Measurements from ENCODE around the gene PTPDC1.
"Not testable (repeated sequence)": the region's sequence is repeated elsewhere in the genome, so short reads cannot be mapped to it uniquely, and the experiment has no call there.

Gene PTPDC1

DNA sequence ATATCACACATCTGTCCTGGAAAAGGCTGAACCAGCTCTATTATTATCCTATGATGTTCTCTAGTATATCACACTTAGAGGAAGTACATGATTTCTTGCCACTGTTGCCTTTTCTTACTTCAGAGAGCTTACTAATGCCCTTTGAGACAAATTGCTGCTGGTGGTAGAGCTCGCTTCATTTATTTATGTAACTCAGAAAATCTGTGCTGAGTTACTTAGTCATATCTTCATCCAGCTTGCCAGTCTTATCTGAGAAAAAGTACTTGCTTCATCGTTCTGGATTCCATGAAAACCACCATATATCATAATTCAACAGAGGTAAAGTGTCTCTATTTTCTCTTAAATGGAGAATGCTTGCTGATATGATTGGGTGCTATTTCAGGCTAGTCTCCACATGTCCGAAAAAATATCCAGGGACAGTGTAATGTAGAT lies 26.6 kb downstream of the PTPDC1 start:
- no peaks in the 10 kb centered on the region for H3K4me1 ChIP-seq (ENCODE audit: control insufficient read depth, insufficient read depth, low read length, poor library complexity, severe bottlenecking)
- H3K27me3 ChIP-seq (replicated peaks; ENCODE audit: control insufficient read depth, insufficient read depth, low read length, poor library complexity, severe bottlenecking), result no peaks in the 10 kb centered on the region
- H3K4me3 ChIP-seq (ENCODE audit: insufficient read depth, low read depth, low read length, poor library complexity, severe bottlenecking), result no peak overlapping the region
- H3K36me3 ChIP-seq (ENCODE audit: control insufficient read depth, insufficient read depth, low read length), result no peaks in the 10 kb centered on the region
- H3K27ac ChIP-seq (ENCODE audit: insufficient read depth, low read length, poor library complexity, severe bottlenecking), result no peak overlapping the region
- DNase-seq, result no peak
- H3K9me3 ChIP-seq (ENCODE audit: control insufficient read depth, low read length), result no peaks in the 10 kb centered on the region

DNA sequence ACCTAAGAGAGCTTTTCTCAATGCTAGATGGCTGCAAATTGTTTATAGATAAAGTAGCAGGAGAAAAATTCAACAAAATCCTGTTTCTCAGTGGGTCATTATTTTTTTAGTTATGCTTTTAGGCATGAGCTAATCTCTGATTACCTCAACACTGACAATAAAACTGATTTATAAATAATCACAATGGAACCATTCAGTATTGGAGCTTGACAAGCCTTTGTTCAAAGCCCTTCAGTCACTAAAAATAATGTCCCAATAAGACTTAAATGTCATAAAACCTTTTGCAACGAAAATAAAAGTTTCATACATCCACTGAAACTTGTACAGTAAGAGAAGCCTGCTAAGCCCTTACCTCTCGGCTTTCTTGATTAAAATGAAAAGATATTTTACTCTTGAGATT lies 27.2 kb downstream of the PTPDC1 start:
- no peak for DNase-seq
- no peaks in the 10 kb centered on the region for H3K9me3 ChIP-seq (ENCODE audit: control insufficient read depth, low read length)
- no peak overlapping the region for H3K4me3 ChIP-seq (ENCODE audit: insufficient read depth, low read depth, low read length, poor library complexity, severe bottlenecking)
- no peaks in the 10 kb centered on the region for H3K4me1 ChIP-seq (ENCODE audit: control insufficient read depth, insufficient read depth, low read length, poor library complexity, severe bottlenecking)
- H3K27ac ChIP-seq (ENCODE audit: insufficient read depth, low read length, poor library complexity, severe bottlenecking), result no peak overlapping the region
- no peaks in the 10 kb centered on the region for H3K27me3 ChIP-seq (replicated peaks; ENCODE audit: control insufficient read depth, insufficient read depth, low read length, poor library complexity, severe bottlenecking)
- H3K36me3 ChIP-seq (ENCODE audit: control insufficient read depth, insufficient read depth, low read length), result no peaks in the 10 kb centered on the region

DNA sequence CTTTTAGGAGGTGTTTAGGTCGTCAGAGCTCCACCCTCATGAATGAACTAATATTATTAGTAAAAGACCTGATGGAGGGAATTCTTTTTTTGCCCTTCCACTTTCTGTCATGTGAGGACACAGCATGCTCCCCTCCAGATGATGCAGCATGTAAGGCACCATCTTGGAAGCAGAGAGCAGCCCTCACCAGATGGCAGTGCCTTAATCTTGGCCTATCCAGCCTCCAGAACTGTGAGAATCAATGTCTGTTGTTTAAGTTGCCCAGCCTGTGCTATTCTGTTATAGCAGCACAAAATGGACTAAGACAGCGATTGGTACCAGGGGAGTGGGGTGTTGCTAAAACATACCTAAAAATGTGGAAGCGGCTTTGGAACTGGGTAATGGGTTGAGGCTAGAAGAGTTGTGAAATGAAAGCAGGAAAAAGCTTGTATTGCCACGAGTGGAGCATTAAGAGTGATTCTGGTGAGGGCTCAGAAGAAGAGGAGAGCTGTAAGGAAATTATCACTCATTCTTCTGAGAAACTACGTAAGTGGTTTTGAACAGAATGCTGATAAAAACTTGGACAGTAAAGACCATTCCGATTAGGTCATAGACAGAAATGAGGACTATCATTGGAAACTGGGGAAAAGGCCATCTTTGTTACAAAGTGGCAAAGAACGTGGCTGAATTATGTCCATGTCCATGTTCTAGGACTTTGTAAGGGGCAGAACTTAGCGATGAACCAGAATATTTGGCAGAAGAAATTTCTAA lies 28.6 kb downstream of the PTPDC1 start:
- Histone ChIP-seq H3K36me3 (ENCODE audit: control insufficient read depth, insufficient read depth, low read length) (no peaks in the 10 kb centered on the region), H3K4me1 (ENCODE audit: control insufficient read depth, insufficient read depth, low read length, poor library complexity, severe bottlenecking) (no peaks in the 10 kb centered on the region), H3K27ac (ENCODE audit: insufficient read depth, low read length, poor library complexity, severe bottlenecking) (no peak overlapping the region), H3K9me3 (ENCODE audit: control insufficient read depth, low read length) (no peaks in the 10 kb centered on the region), H3K27me3 (replicated peaks; ENCODE audit: control insufficient read depth, insufficient read depth, low read length, poor library complexity, severe bottlenecking) (no peaks in the 10 kb centered on the region), H3K4me3 (ENCODE audit: insufficient read depth, low read depth, low read length, poor library complexity, severe bottlenecking) (no peak overlapping the region)
- DNase-seq, result no peak

DNA sequence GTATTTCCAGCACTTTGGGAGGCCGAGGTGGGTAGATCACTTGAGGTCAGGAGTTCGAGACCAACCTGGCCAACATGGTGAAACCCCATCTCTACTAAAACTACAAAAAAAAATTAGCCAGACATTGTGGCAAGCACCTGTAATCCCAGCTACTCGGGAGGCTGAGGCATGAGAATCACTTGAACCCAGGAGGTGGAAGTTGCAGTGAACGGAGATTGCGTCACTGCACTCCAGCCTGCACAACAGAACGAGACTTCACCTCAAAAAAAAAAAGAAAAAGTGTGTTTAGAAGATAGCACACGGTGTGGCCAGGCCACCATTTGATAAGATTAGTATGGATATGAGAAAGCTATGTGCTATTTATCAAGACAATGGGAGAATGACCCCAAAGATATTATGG lies 35.8 kb downstream of the PTPDC1 start:
- not testable (repeated sequence) for H3K9me3 ChIP-seq (ENCODE audit: control insufficient read depth, low read length); H3K27ac ChIP-seq (ENCODE audit: insufficient read depth, low read length, poor library complexity, severe bottlenecking); H3K36me3 ChIP-seq (ENCODE audit: control insufficient read depth, insufficient read depth, low read length); H3K4me3 ChIP-seq (ENCODE audit: insufficient read depth, low read depth, low read length, poor library complexity, severe bottlenecking); DNase-seq; H3K27me3 ChIP-seq (replicated peaks; ENCODE audit: control insufficient read depth, insufficient read depth, low read length, poor library complexity, severe bottlenecking); H3K4me1 ChIP-seq (ENCODE audit: control insufficient read depth, insufficient read depth, low read length, poor library complexity, severe bottlenecking)

DNA sequence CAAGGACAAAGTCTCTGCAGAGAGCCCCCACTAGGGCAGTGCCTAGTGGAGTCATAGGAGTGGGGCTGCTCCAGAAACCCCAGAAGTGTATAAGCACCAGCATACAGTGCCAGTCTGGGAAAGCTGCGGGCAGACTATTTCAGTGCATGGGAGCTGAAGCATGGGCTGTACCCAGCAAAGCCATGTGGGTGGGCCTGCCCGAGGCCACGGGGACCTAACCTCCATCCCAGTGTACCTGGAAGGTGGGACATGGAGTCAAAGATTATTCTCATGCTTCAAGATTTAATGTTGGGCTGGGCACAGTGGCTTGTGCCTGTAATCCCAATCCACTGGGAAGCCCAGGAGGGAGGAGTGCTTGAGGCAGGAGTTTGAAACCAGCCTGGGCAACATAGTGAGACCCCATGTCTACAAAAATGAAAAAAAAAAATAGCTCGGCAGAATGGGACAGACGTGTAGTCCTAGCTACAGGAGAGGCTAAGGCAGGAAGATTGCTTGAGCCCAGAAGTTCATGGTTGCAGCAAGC lies 36.7 kb downstream of the PTPDC1 start:
- no peaks in the 10 kb centered on the region for H3K27me3 ChIP-seq (replicated peaks; ENCODE audit: control insufficient read depth, insufficient read depth, low read length, poor library complexity, severe bottlenecking)
- no peaks in the 10 kb centered on the region for H3K4me1 ChIP-seq (ENCODE audit: control insufficient read depth, insufficient read depth, low read length, poor library complexity, severe bottlenecking)
- H3K27ac ChIP-seq (ENCODE audit: insufficient read depth, low read length, poor library complexity, severe bottlenecking), result no peak overlapping the region
- no peaks in the 10 kb centered on the region for H3K36me3 ChIP-seq (ENCODE audit: control insufficient read depth, insufficient read depth, low read length)
- H3K9me3 ChIP-seq (ENCODE audit: control insufficient read depth, low read length), result no peaks in the 10 kb centered on the region
- no peak for DNase-seq
- no peak overlapping the region for H3K4me3 ChIP-seq (ENCODE audit: insufficient read depth, low read depth, low read length, poor library complexity, severe bottlenecking)

DNA sequence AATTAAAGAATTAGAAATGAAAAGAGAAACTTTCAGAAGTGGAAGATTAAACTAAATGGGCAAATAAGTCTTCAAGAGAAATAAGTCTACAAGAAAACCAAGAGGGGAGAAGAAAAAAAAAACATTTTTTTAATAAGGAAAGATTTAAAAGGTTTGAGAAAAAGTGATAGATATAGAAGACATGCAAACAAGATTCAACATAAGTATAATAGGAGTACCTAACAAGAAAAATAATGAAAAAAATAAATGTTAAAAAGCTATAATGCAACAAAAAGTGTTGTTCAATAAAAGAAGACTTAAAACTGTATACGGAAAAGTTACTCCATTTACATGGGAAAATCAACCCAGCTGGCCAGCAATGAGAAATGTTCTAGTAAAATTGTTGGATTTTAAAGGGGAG lies 42.6 kb downstream of the PTPDC1 start:
- Histone ChIP-seq H3K4me3 (ENCODE audit: insufficient read depth, low read depth, low read length, poor library complexity, severe bottlenecking) (no peak overlapping the region), H3K27ac (ENCODE audit: insufficient read depth, low read length, poor library complexity, severe bottlenecking) (no peak overlapping the region), H3K36me3 (ENCODE audit: control insufficient read depth, insufficient read depth, low read length) (no peaks in the 10 kb centered on the region), H3K9me3 (ENCODE audit: control insufficient read depth, low read length) (peaks cover 4% of the 10 kb centered on the region), H3K4me1 (ENCODE audit: control insufficient read depth, insufficient read depth, low read length, poor library complexity, severe bottlenecking) (no peaks in the 10 kb centered on the region), H3K27me3 (replicated peaks; ENCODE audit: control insufficient read depth, insufficient read depth, low read length, poor library complexity, severe bottlenecking) (no peaks in the 10 kb centered on the region)
- DNase-seq, result no peak

DNA sequence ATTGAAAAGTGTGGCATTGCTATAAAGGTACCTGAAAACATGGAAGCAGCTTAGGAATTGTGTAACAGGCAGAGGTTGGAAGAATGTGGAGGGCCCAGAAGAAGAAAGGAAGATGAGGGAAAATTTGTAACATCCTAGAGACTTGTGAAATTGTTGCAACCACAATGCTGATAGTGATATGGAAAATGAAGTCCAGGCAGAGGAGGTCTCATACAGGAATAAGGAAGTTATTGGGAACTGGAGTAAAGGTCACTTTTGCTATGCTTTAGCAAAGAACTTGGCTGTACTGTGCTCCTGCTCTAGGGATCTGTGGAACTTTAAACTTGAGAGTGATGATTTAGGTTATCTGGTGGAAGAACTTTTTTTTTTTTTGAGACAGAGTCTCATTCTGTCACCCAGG lies 43.5 kb downstream of the PTPDC1 start:
- H3K9me3 ChIP-seq (ENCODE audit: control insufficient read depth, low read length), result peaks cover 4% of the 10 kb centered on the region

GRCh38 chr9:94128580-94128979 lies 44.3 kb downstream of the PTPDC1 start:
- Histone ChIP-seq H3K9me3 (ENCODE audit: control insufficient read depth, low read length) (peaks cover 4% of the 10 kb centered on the region), H3K36me3 (ENCODE audit: control insufficient read depth, insufficient read depth, low read length) (no peaks in the 10 kb centered on the region), H3K4me3 (ENCODE audit: insufficient read depth, low read depth, low read length, poor library complexity, severe bottlenecking) (no peak overlapping the region), H3K4me1 (ENCODE audit: control insufficient read depth, insufficient read depth, low read length, poor library complexity, severe bottlenecking) (no peaks in the 10 kb centered on the region), H3K27me3 (replicated peaks; ENCODE audit: control insufficient read depth, insufficient read depth, low read length, poor library complexity, severe bottlenecking) (no peaks in the 10 kb centered on the region), H3K27ac (ENCODE audit: insufficient read depth, low read length, poor library complexity, severe bottlenecking) (no peak overlapping the region)
- no peak for DNase-seq

More for the DNA sequence above, 43.5 kb downstream of the PTPDC1 start:
- no peaks in the 10 kb centered on the region for H3K4me1 ChIP-seq (ENCODE audit: control insufficient read depth, insufficient read depth, low read length, poor library complexity, severe bottlenecking)
- no peaks in the 10 kb centered on the region for H3K27me3 ChIP-seq (replicated peaks; ENCODE audit: control insufficient read depth, insufficient read depth, low read length, poor library complexity, severe bottlenecking)
- DNase-seq, result no peak
- H3K36me3 ChIP-seq (ENCODE audit: control insufficient read depth, insufficient read depth, low read length), result no peaks in the 10 kb centered on the region
- no peak overlapping the region for H3K27ac ChIP-seq (ENCODE audit: insufficient read depth, low read length, poor library complexity, severe bottlenecking)
- H3K4me3 ChIP-seq (ENCODE audit: insufficient read depth, low read depth, low read length, poor library complexity, severe bottlenecking), result no peak overlapping the region

DNA sequence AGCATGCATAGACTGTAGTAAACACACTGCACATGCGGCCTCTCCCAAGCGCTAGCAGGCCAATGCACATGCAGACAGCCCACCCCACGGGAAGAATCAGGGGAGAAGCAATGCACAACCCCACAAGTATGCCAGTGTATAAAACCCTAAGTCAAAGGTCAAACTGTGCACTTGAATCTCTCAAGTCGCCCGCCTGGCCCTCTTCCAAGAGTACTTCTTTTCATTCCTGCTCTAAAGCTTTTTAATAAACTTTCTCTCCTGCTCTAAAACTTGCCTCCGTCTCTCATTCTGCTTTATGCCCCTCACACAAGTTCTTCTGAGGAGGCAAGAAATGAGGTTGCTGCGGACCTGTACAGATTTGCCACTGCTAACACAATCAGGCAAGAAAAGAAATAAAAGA lies 50.4 kb downstream of the PTPDC1 start:
- no peaks in the 10 kb centered on the region for H3K4me1 ChIP-seq (ENCODE audit: control insufficient read depth, insufficient read depth, low read length, poor library complexity, severe bottlenecking)
- H3K9me3 ChIP-seq (ENCODE audit: control insufficient read depth, low read length), result no peaks in the 10 kb centered on the region
- no peak overlapping the region for H3K27ac ChIP-seq (ENCODE audit: insufficient read depth, low read length, poor library complexity, severe bottlenecking)
- H3K4me3 ChIP-seq (ENCODE audit: insufficient read depth, low read depth, low read length, poor library complexity, severe bottlenecking), result no peak overlapping the region
- H3K27me3 ChIP-seq (replicated peaks; ENCODE audit: control insufficient read depth, insufficient read depth, low read length, poor library complexity, severe bottlenecking), result no peaks in the 10 kb centered on the region
- no peak for DNase-seq
- H3K36me3 ChIP-seq (ENCODE audit: control insufficient read depth, insufficient read depth, low read length), result no peaks in the 10 kb centered on the region

- Histone ChIP-seq H3K4me3 (ENCODE audit: insufficient read depth, low read depth, low read length, poor library complexity, severe bottlenecking) (no peak overlapping the region), H3K9me3 (ENCODE audit: control insufficient read depth, low read length) (no peaks in the 10 kb centered on the region), H3K27me3 (replicated peaks; ENCODE audit: control insufficient read depth, insufficient read depth, low read length, poor library complexity, severe bottlenecking) (no peaks in the 10 kb centered on the region), H3K36me3 (ENCODE audit: control insufficient read depth, insufficient read depth, low read length) (no peaks in the 10 kb centered on the region), H3K4me1 (ENCODE audit: control insufficient read depth, insufficient read depth, low read length, poor library complexity, severe bottlenecking) (no peaks in the 10 kb centered on the region), H3K27ac (ENCODE audit: insufficient read depth, low read length, poor library complexity, severe bottlenecking) (no peak overlapping the region)
- DNase-seq, result no peak
Observed at GRCh38 chr9:94135222-94135621, 51.0 kb downstream of the PTPDC1 start.

Measured in effector memory CD4-positive, alpha-beta T cell (primary cell).